Umbilical cord (tissue), 2 donors: ENCODE data around the gene POU2F3. TPM values are rescaled to one million over a fixed set of nuclear protein-coding genes. Genes with fewer than 3 reads are reported as not detected.

Source experiments
- DNase-seq: peaks from one replicate; pipeline ENCODE4 v3.0.0-alpha.2; 2015; ENCODE audit warnings: low spot score
- total RNA-seq: library from RNA; depleted of rRNA; stranded (reverse); fragments of >200 nt; gene quantifications from one replicate; pipeline ENCODE4 v1.2.3, GENCODE V29; 2014; ENCODE audit warnings: low replicate concordance; ENCODE audit not compliant: insufficient read depth

Gene POU2F3
- total RNA-seq, 1 donor from 2014 or later: 3.1 TPM

DNA sequence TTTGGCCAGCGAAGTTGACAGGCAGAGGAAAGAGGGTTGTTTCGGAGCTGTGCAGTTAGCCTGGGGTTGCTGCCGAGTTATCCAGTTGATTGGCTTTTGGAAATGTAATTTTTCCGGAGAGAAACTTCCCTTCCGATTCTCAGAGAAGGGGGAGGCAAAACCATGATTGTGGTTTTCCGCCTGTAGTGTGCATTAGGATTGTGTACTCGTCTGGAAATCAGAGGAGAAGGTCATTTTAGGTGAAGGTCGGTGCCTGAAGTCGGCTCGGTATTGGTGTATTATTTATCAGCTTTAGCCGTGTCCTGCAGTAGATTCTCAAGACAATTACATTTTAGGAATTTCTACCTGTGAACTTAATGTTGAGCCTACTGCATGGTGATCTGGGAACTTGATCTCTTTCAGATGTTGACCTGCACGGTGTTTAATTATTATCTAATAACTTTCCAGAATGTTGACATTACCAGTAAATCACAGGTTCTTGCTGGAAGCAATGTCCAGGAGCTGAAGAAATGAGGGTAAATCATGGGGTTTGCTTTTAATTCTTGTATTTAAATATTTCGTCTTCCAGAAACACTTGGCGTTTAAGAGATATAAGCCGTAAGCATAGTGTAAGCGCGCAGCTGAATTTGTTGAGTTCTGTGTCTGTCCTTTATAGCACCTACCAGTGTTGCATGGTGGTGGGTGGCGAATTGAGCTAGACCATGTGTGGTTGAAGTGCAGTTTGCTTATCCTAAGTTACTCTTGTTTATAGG, 97.6 kb downstream of the POU2F3 start:
- peak; percentile 34 for DNase-seq

DNA sequence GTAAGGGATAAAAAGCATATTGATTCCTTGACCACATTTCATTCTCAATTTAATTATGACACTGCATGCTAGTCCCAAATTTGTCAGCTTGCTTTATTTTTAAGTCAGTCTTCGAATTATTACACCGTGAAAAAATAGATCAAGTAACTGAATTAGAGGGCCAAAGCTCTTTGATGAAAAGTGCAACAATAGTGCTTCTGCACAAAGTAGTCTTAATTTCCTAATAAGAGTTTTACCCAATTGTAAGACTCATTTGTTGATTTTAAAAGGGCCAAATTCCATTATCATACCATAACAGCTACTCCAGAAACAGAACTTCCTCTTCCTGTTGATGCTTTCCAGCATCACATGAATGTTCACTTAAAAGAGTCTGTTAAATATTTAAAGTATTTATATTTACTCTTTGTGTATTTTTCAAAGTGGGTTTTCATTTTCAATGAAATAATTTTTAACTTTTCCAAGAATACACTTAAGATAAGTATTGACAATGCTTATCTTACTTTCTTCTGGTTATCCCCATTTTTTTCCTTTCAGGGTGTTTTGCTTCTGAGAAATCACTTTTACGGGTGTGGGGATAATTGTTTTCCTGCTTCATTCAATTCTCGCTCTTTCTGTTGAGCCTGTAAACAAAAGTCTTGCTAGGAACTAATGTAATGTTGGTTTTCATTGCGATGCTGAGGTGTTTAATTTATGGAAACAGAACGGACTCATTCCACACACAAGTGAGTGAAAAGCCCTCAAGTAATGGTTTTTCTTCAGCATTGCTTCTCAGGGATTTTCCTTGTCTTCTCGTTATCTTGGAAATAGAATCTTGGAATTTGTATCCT, 98.4 kb downstream of the POU2F3 start:
- DNase-seq: peak; percentile 33

DNA sequence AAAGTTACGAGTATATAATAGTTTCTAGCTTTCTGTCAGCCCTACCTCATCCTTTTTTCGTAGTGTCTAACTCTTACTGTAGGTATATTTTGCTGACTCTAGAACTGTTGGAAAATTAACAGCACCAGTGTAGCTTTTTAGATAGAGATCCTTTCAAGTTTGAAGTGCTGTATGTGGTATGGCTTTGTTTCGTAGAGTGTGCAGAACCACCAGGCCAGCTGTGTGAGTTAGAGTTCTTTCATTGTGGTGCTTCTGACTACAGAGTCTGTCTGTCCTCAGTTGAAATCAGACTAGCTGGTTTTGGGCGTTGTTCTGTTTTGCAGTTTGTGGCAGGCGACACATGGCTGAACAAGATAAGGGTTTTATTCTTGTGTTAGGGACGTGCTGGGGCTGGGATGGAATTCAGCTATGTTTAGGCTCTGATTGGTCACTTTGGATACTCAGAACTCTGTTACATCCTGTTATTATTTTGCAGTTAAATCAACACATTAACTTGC, 99.5 kb downstream of the POU2F3 start:
- peak; percentile 68 for DNase-seq

GRCh38 chr11:120340529-120340928, 100.6 kb downstream of the POU2F3 start:
- DNase-seq: no peak

DNA sequence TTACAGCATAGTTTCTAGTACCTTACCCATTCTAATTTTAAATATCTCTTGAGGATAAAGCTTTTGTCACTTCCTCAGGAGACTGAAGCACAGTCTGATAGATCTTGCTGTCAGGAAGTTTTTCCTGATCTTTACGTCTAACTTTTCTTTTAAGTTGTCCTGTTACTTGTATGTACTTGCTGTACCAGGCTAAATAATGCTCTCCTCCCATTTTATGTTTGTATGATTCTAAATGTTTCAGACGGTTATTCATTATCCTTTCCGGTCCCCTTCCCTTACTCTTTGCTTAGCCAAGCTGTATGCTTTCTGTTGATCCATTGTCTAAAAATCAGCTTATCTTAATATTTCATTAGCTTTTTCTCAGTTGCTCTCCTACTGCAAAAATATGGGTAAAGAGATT, 102.3 kb downstream of the POU2F3 start:
- no peak for DNase-seq

DNA sequence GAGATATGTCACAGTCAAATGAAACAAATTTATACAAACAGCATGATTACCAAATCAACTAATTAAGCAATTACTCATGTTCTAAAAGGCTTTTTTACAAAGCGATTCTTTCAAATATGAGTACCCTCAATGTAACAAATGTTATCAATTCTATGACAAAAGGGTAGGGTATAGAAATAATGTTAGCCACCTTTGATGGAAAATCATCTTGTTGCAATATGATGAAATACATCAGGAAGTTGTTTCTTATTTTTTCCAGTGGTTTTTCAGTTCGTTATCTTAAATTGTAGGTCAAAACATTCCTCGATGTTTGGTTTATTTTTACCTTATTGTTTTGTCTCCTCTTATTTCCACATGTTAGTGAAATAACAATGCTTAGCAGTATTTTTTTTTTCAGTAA, 102.7 kb downstream of the POU2F3 start:
- DNase-seq: no peak

DNA sequence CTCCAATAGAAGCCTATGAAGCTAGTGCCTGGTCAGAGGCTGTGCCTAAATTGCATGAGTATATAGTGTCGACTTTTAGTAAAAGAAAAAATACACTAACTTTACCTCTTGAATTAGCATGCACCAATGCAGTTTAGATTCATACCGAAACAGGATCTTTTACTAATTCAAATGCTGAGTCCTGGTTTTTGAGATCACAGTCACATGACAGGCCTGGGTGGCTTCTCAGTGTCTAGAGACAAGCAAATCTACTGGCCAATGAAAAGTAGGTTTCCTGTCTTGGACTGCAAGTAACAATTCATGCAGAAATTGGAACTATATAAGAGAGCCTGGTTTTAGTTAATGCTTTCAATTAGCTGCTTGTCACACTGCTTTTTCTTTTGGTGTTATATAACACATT, 103.5 kb downstream of the POU2F3 start:
- peak; percentile 49 for DNase-seq

- DNase-seq: no peak
These were observed 104.5 kb downstream of the POU2F3 start for GRCh38 chr11:120344302-120345004.

DNA sequence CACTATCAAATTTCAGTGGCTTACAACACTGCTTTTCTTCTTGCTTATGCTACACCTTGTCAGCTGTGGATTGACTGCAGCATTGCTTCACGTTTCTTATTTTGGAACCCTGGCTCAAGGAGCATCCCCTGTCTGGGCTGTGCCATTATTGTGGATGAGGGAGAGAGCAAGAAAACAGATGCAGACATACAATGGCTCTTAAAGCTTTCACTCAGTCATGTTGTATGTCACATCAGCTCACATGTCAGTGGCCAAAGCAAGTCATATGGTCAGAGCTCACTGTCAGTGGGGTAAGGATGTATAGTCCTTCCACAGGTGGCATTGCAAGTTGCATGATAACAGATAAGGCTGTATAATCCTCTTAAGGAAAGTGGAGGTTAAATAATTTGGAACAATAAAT, 106.3 kb downstream of the POU2F3 start:
- no peak for DNase-seq

GRCh38 chr11:120350637-120351036, 110.7 kb downstream of the POU2F3 start:
- no peak for DNase-seq

DNA sequence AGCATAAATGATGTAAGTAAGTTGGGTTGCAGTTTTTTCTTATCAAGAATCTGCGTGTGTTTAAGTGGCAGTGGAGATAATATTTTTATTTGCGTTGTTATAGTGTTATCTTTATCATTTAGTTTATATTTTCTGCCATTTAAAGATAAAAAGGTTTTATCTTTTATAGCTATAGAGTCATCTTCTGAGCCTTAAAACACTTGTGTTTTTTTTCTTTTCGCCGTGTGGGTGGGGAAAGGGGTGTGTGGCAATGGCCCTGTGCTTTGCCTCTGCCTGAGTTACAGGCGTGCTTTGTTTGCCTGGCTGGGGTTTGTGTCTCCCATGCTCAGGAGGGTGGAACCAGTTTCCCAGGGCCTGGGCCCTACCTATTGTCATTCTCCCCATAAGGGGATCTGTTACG, 112.5 kb downstream of the POU2F3 start:
- DNase-seq: peak; percentile 62

DNA sequence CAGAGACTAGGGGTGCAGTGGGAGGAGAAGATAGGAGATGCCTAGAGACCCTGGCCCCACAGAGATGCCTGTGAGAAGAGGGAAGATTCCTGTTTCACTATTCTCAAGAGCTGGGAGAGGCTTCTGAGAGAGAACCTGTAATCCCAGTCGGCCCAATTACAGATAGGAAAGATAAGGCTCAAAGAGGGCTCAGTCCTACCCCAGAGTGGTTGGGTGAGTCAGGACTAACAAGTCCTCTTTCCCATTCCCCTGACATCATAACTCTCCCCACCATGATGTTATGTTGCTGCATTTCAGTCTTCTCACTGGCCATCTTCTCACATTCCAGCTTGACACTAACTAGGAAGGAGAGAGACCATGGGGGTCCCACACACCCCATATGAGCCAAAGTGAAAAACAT, 114.1 kb downstream of the POU2F3 start:
- no peak for DNase-seq

- no peak for DNase-seq
These were observed 114.8 kb downstream of the POU2F3 start for GRCh38 chr11:120354779-120355178.

DNA sequence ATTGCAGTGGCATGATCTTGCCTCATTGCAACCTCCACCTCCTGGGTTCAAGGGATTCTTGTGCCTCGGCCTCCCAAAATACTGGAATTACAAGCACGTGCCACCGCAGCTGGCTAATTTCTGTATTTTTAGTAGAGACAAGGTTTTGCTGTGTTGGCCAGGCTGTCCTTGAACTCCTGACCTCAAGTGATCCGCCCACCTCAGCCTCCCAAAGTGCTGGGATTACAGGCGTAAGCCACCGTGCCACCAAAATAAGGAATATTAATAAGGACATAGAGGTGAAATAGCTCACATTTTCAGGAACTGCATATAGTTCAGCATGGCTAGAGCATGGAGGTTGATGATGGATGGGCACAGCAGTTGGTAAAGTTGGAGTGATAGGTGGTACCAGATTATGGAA, 117.7 kb downstream of the POU2F3 start:
- DNase-seq: no peak

GRCh38 chr11:120358729-120359128, 118.8 kb downstream of the POU2F3 start:
- no peak for DNase-seq

GRCh38 chr11:120363436-120363835, 123.5 kb downstream of the POU2F3 start:
- DNase-seq: no peak

- no peak for DNase-seq
These were observed 125.6 kb downstream of the POU2F3 start for GRCh38 chr11:120365512-120365911.

Other genes starting within 250 kb of the POU2F3 start
- gene TRIM29, start 102.0 kb upstream of the POU2F3 start, total RNA-seq: 39.7 TPM
- gene OAF, start 29.1 kb upstream of the POU2F3 start, total RNA-seq: 20.7 TPM
- 9.9 TPM for gene TLCD5, start 85.2 kb downstream of the POU2F3 start, total RNA-seq
- gene ARHGEF12, start 96.3 kb downstream of the POU2F3 start, total RNA-seq: 109 TPM